ENCODE measurements around the gene EDEM3.

Gene EDEM3

GRCh38 chr1:184695023-184695422 lies 59.6 kb downstream of the EDEM3 start:
- no peak overlapping the region for H2AFZ ChIP-seq (ENCODE audit: low read depth, low read length)
- H3K27me3 ChIP-seq (ENCODE audit: control insufficient read depth in 1 of 2, insufficient read depth in 1 of 2, low read length in 2 of 2), result no peaks in the 10 kb centered on the region
- no peaks in the 10 kb centered on the region for H3K4me1 ChIP-seq (ENCODE audit: control insufficient read depth, insufficient read depth, low read depth, low read length)
- H4K8ac ChIP-seq (ENCODE audit: low read length), result no peak overlapping the region
- H4K91ac ChIP-seq (ENCODE audit: low read length), result no peak overlapping the region
- peak overlapping the region; percentile 41 for H3K9ac ChIP-seq (ENCODE audit: low read length)
- H2BK5ac ChIP-seq (ENCODE audit: low read depth, low read length, poor library complexity, severe bottlenecking), result no peak overlapping the region
- H3K27ac ChIP-seq (ENCODE audit: low read length, poor library complexity, severe bottlenecking), result no peak overlapping the region
- no peak overlapping the region for H3K4me2 ChIP-seq (ENCODE audit: low read length, poor library complexity, severe bottlenecking)
- H3K79me1 ChIP-seq (replicated peaks; ENCODE audit: low read length, poor library complexity, severe bottlenecking), result no peaks in the 10 kb centered on the region
- H3K4ac ChIP-seq (ENCODE audit: low read depth in 1 of 2, low read length in 2 of 2), result no peak overlapping the region
- H2BK15ac ChIP-seq (ENCODE audit: low read depth, poor library complexity, severe bottlenecking), result no peak overlapping the region
- H2BK120ac ChIP-seq (ENCODE audit: low read depth, low read length), result no peak overlapping the region
- no peak overlapping the region for H2BK12ac ChIP-seq (ENCODE audit: low read length in 2 of 2)
- no peak overlapping the region for H3K23ac ChIP-seq (ENCODE audit: low read length in 2 of 2)
- no peak overlapping the region for H3K14ac ChIP-seq (ENCODE audit: low read length in 2 of 2)
- no peak overlapping the region for H2AK5ac ChIP-seq (ENCODE audit: low read length, severe bottlenecking)
- peaks cover 4 to 80% of the 10 kb centered on the region in 2 experiments for H3K36me3 ChIP-seq (ENCODE audit: control insufficient read depth in 1 of 2, insufficient read depth in 2 of 2, low read depth in 1 of 2, low read length in 2 of 2)
- no peak overlapping the region for H3K4me3 ChIP-seq (ENCODE audit: insufficient read depth in 1 of 2, low read depth in 1 of 2, low read length in 2 of 2)
- no peak overlapping the region for H3K18ac ChIP-seq (ENCODE audit: low read depth in 1 of 2, low read length in 2 of 2)
- 100% methylated on average over 3 of the region's 5 CpGs for whole genome bisulfite sequencing
- H3K9me3 ChIP-seq (ENCODE audit: control insufficient read depth, low read length), result no peaks in the 10 kb centered on the region
- DNase-seq, result no peak

DNA sequence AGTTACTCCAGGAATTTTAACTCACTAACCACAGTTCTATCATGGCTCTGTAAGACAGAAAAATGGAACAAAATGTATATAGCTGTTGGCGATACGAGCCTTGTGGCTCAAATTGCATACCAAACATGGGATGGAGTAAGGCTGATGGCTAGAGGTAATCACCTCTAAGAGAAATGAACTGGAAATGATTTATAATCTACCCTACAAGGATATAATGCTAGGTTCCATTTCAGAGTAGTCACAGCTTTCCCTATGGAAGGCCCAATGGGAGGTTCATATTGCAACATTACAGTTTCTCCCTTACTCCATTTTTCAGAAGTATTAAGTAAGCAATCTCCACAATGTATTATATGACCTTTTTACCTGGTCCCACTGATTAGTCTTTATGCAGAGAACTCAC lies 61.6 kb downstream of the EDEM3 start:
- H3K18ac ChIP-seq (ENCODE audit: low read depth in 1 of 2, low read length in 2 of 2), result no peak overlapping the region
- H4K8ac ChIP-seq (ENCODE audit: low read length), result no peak overlapping the region
- H3K4me3 ChIP-seq (ENCODE audit: insufficient read depth in 1 of 2, low read depth in 1 of 2, low read length in 2 of 2), result no peak overlapping the region
- H2BK12ac ChIP-seq (ENCODE audit: low read length in 2 of 2), result no peak overlapping the region
- no peak overlapping the region for H3K9ac ChIP-seq (ENCODE audit: low read length)
- H2AFZ ChIP-seq (ENCODE audit: low read depth, low read length), result no peak overlapping the region
- peaks cover 4 to 73% of the 10 kb centered on the region in 2 experiments for H3K36me3 ChIP-seq (ENCODE audit: control insufficient read depth in 1 of 2, insufficient read depth in 2 of 2, low read depth in 1 of 2, low read length in 2 of 2)
- no peaks in the 10 kb centered on the region for H3K27me3 ChIP-seq (ENCODE audit: control insufficient read depth in 1 of 2, insufficient read depth in 1 of 2, low read length in 2 of 2)
- no CpG with 5 or more reads among the region's 2 CpGs for WGBS
- H3K23ac ChIP-seq (ENCODE audit: low read length in 2 of 2), result no peak overlapping the region
- H3K4me1 ChIP-seq (ENCODE audit: control insufficient read depth, insufficient read depth, low read depth, low read length), result no peaks in the 10 kb centered on the region
- H3K4ac ChIP-seq (ENCODE audit: low read depth in 1 of 2, low read length in 2 of 2), result no peak overlapping the region
- no peak overlapping the region for H2BK120ac ChIP-seq (ENCODE audit: low read depth, low read length)
- DNase-seq, result no peak
- H3K4me2 ChIP-seq (ENCODE audit: low read length, poor library complexity, severe bottlenecking), result no peak overlapping the region
- no peak overlapping the region for H3K27ac ChIP-seq (ENCODE audit: low read length, poor library complexity, severe bottlenecking)
- H3K9me3 ChIP-seq (ENCODE audit: control insufficient read depth, low read length), result no peaks in the 10 kb centered on the region
- no peak overlapping the region for H2BK15ac ChIP-seq (ENCODE audit: low read depth, poor library complexity, severe bottlenecking)
- H3K14ac ChIP-seq (ENCODE audit: low read length in 2 of 2), result no peak overlapping the region
- H2BK5ac ChIP-seq (ENCODE audit: low read depth, low read length, poor library complexity, severe bottlenecking), result no peak overlapping the region
- no peaks in the 10 kb centered on the region for H3K79me1 ChIP-seq (replicated peaks; ENCODE audit: low read length, poor library complexity, severe bottlenecking)
- H2AK5ac ChIP-seq (ENCODE audit: low read length, severe bottlenecking), result no peak overlapping the region
- no peak overlapping the region for H4K91ac ChIP-seq (ENCODE audit: low read length)

- Histone ChIP-seq H2BK12ac (ENCODE audit: low read length in 2 of 2) (no peak overlapping the region), H3K23ac (ENCODE audit: low read length in 2 of 2) (no peak overlapping the region), H3K4me3 (ENCODE audit: insufficient read depth in 1 of 2, low read depth in 1 of 2, low read length in 2 of 2) (no peak overlapping the region), H2AK5ac (ENCODE audit: low read length, severe bottlenecking) (no peak overlapping the region), H4K91ac (ENCODE audit: low read length) (no peak overlapping the region), H3K4me1 (ENCODE audit: control insufficient read depth, insufficient read depth, low read depth, low read length) (no peaks in the 10 kb centered on the region), H3K4ac (ENCODE audit: low read depth in 1 of 2, low read length in 2 of 2) (no peak overlapping the region), H3K9ac (ENCODE audit: low read length) (peak overlapping the region; percentile 41), H3K79me1 (replicated peaks; ENCODE audit: low read length, poor library complexity, severe bottlenecking) (no peaks in the 10 kb centered on the region), H3K4me2 (ENCODE audit: low read length, poor library complexity, severe bottlenecking) (no peak overlapping the region), H2AFZ (ENCODE audit: low read depth, low read length) (no peak overlapping the region), H2BK120ac (ENCODE audit: low read depth, low read length) (no peak overlapping the region), H3K14ac (ENCODE audit: low read length in 2 of 2) (no peak overlapping the region), H3K36me3 (ENCODE audit: control insufficient read depth in 1 of 2, insufficient read depth in 2 of 2, low read depth in 1 of 2, low read length in 2 of 2) (peaks cover 4 to 63% of the 10 kb centered on the region in 2 experiments), H2BK15ac (ENCODE audit: low read depth, poor library complexity, severe bottlenecking) (no peak overlapping the region), H3K18ac (ENCODE audit: low read depth in 1 of 2, low read length in 2 of 2) (no peak overlapping the region), H3K27ac (ENCODE audit: low read length, poor library complexity, severe bottlenecking) (no peak overlapping the region), H4K8ac (ENCODE audit: low read length) (no peak overlapping the region), H3K9me3 (ENCODE audit: control insufficient read depth, low read length) (no peaks in the 10 kb centered on the region), H2BK5ac (ENCODE audit: low read depth, low read length, poor library complexity, severe bottlenecking) (no peak overlapping the region), H3K27me3 (ENCODE audit: control insufficient read depth in 1 of 2, insufficient read depth in 1 of 2, low read length in 2 of 2) (no peaks in the 10 kb centered on the region)
- 42% methylated on average over 2 of the region's 4 CpGs for WGBS
- DNase-seq, result peak; percentile 75
Measured at GRCh38 chr1:184691719-184692324, 62.8 kb downstream of the EDEM3 start.

DNA sequence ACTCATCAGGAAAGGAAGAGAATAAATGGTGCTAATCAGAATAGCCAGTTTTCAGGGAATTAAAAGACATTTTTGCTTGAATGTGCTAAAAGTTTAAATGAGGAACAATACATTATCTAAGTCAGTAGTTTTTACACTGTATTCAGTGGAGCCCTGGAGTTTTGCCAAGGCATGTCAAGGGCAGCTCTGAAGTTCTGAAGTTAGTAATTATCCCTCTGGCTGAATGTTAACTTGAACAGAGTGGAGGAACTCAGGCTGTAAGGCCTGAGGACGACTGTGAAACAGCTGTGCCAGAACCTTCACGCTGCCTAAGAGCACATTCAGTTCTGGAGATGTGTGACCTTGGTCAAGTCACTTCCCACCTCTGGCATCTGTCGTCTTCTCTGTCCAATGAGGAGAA lies 68.1 kb downstream of the EDEM3 start:
- H2AFZ ChIP-seq (ENCODE audit: low read depth, low read length), result no peak overlapping the region
- no peak overlapping the region for H4K91ac ChIP-seq (ENCODE audit: low read length)
- H3K27ac ChIP-seq (ENCODE audit: low read length, poor library complexity, severe bottlenecking), result peak overlapping the region; percentile 2
- H3K79me1 ChIP-seq (replicated peaks; ENCODE audit: low read length, poor library complexity, severe bottlenecking), result no peaks in the 10 kb centered on the region
- H3K4me2 ChIP-seq (ENCODE audit: low read length, poor library complexity, severe bottlenecking), result no peak overlapping the region
- no peak overlapping the region for H3K23ac ChIP-seq (ENCODE audit: low read length in 2 of 2)
- H3K36me3 ChIP-seq (ENCODE audit: control insufficient read depth in 1 of 2, insufficient read depth in 2 of 2, low read depth in 1 of 2, low read length in 2 of 2), result peaks cover 0 to 15% of the 10 kb centered on the region in 2 experiments
- H3K27me3 ChIP-seq (ENCODE audit: control insufficient read depth in 1 of 2, insufficient read depth in 1 of 2, low read length in 2 of 2), result no peaks in the 10 kb centered on the region
- H3K4ac ChIP-seq (ENCODE audit: low read depth in 1 of 2, low read length in 2 of 2), result no peak overlapping the region
- no peak overlapping the region for H3K14ac ChIP-seq (ENCODE audit: low read length in 2 of 2)
- H3K9ac ChIP-seq (ENCODE audit: low read length), result no peak overlapping the region
- H2BK120ac ChIP-seq (ENCODE audit: low read depth, low read length), result no peak overlapping the region
- peaks cover 9% of the 10 kb centered on the region for H3K9me3 ChIP-seq (ENCODE audit: control insufficient read depth, low read length)
- no peak overlapping the region for H3K18ac ChIP-seq (ENCODE audit: low read depth in 1 of 2, low read length in 2 of 2)
- no peak overlapping the region for H4K8ac ChIP-seq (ENCODE audit: low read length)
- WGBS, result 89% methylated on average over 3 of the region's 3 CpGs
- no peak overlapping the region for H3K4me3 ChIP-seq (ENCODE audit: insufficient read depth in 1 of 2, low read depth in 1 of 2, low read length in 2 of 2)
- H2AK5ac ChIP-seq (ENCODE audit: low read length, severe bottlenecking), result no peak overlapping the region
- H2BK5ac ChIP-seq (ENCODE audit: low read depth, low read length, poor library complexity, severe bottlenecking), result no peak overlapping the region
- no peak overlapping the region for H2BK12ac ChIP-seq (ENCODE audit: low read length in 2 of 2)
- H2BK15ac ChIP-seq (ENCODE audit: low read depth, poor library complexity, severe bottlenecking), result no peak overlapping the region
- peaks cover 2% of the 10 kb centered on the region for H3K4me1 ChIP-seq (ENCODE audit: control insufficient read depth, insufficient read depth, low read depth, low read length)
- peak; percentile 9 for DNase-seq

Measured in mesenchymal stem cell (in vitro differentiated cells and primary cell).